ENCODE measurements around the gene XXYLT1. TPM values are rescaled to one million over a fixed set of nuclear protein-coding genes. Genes with fewer than 3 reads are reported as not detected.

The XXYLT1 gene
- total and polyA plus RNA-seq, 12 donors = 6.2 to 14.6 (median 9.3) TPM

DNA sequence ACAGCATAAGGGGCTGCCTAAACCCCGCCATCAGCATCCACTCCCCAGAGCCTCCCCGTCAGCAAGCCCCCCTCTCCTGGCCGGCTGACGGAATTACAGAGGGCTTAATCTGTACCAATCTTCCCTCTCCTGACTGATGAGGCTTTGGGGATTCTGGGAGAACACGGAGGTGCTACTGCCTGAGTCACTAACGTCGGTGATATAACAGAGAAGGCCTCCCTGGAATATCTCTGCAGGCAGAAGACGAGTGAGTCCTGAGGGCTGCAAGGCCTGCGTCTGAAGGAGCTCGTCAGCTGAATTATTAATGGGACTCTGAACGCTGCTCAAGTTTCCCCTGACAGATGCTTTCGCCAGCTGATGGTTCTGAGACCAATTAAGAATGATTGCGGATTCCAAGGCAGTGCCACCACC, 147.7 kb downstream of the XXYLT1 start:
- no peak for DNase-seq
- WGBS, 4 donors = 88 to 94% (median 91%) methylated on average over 10 to 13 of the region's 13 CpGs
- intact Hi-C loops (cut with DNase I) = no loop called here

DNA sequence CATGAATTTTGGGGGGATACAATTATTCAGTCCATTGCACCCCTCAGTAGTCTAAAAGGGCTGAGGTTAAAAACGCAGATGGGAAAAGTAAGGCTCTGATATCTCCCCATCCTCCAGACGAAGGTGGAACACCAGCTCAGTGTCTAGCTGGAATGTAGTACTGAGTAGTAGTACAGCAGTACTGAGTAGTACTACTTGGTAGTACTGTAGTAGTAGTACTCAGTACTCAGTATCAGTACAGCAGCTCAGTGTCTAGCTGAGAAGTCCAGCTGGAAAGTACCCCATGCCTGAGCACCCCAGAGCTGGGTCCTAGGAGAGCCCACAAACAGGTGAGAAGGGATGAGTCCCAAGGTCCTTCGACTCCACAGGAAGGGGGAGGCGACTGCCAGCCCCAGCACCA, 148.7 kb downstream of the XXYLT1 start:
- H3K9me3 ChIP-seq (replicated peaks in 1 of 3) = no peaks in the 10 kb centered on the region
- H3K27ac ChIP-seq = no peak overlapping the region
- H3K36me3 ChIP-seq (replicated peaks in 1 of 2) = no peaks in the 10 kb centered on the region
- H3K4me1 ChIP-seq (replicated peaks in 1 of 2) = peaks cover 0 to 3% of the 10 kb centered on the region in 2 donors
- WGBS, 4 donors = 87 to 93% (median 89%) methylated on average over 3 to 4 of the region's 4 CpGs
- no peak for DNase-seq
- intact Hi-C loops (cut with DNase I) = no loop called here
- H3K27me3 ChIP-seq = no peaks in the 10 kb centered on the region
- no peak overlapping the region for H3K4me3 ChIP-seq
- TF ChIP-seq POLR2A (IDR thresholded peaks at IDR 0.05) = no peak
- TF ChIP-seq, protein P1, sequence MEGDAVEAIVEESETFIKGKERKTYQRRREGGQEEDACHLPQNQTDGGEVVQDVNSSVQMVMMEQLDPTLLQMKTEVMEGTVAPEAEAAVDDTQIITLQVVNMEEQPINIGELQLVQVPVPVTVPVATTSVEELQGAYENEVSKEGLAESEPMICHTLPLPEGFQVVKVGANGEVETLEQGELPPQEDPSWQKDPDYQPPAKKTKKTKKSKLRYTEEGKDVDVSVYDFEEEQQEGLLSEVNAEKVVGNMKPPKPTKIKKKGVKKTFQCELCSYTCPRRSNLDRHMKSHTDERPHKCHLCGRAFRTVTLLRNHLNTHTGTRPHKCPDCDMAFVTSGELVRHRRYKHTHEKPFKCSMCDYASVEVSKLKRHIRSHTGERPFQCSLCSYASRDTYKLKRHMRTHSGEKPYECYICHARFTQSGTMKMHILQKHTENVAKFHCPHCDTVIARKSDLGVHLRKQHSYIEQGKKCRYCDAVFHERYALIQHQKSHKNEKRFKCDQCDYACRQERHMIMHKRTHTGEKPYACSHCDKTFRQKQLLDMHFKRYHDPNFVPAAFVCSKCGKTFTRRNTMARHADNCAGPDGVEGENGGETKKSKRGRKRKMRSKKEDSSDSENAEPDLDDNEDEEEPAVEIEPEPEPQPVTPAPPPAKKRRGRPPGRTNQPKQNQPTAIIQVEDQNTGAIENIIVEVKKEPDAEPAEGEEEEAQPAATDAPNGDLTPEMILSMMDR (IDR thresholded peaks at IDR 0.05) = no peak

More for the DNA sequence above, 147.7 kb downstream of the XXYLT1 start:
- H3K9me3 ChIP-seq (replicated peaks in 1 of 3) = no peaks in the 10 kb centered on the region
- H3K27ac ChIP-seq = no peak overlapping the region
- TF ChIP-seq, protein P1 (IDR thresholded peaks at IDR 0.05) = no peak
- TF ChIP-seq POLR2A (IDR thresholded peaks at IDR 0.05) = no peak
- no peak overlapping the region for H3K4me3 ChIP-seq
- no peaks in the 10 kb centered on the region for H3K27me3 ChIP-seq
- H3K4me1 ChIP-seq (replicated peaks in 1 of 2) = peaks cover 0 to 3% of the 10 kb centered on the region in 2 donors
- H3K36me3 ChIP-seq (replicated peaks in 1 of 2) = no peaks in the 10 kb centered on the region

DNA sequence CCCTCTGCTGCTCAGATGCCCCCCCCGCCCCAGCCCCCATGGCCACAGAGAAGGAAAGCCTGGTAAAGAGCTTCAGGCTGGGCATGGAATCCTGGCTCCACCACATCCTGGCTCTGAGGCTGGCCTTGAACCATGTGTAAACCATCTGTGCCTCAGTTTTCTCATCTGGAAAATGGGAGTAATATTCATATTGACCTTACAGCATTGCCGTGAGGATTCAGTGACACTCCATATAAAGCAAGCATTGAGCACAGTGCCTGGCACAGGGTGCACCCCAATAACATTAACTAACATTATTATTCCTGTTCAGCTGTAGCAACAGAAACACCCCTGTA, 150.7 kb downstream of the XXYLT1 start:
- Histone ChIP-seq H3K9me3 (replicated peaks in 1 of 3) (no peaks in the 10 kb centered on the region), H3K27ac (peak overlapping the region in 3 of 5 donors; percentile 5 to 89 (median 59)), H3K4me1 (replicated peaks in 1 of 2) (peaks cover 0 to 3% of the 10 kb centered on the region in 2 donors), H3K27me3 (no peaks in the 10 kb centered on the region), H3K36me3 (replicated peaks in 1 of 2) (no peaks in the 10 kb centered on the region), H3K4me3 (no peak overlapping the region)
- no peak for DNase-seq
- intact Hi-C loops (cut with DNase I) = no loop called here
- TF ChIP-seq, protein P1 (IDR thresholded peaks at IDR 0.05) = no peak
- no peak for TF ChIP-seq POLR2A (IDR thresholded peaks at IDR 0.05)
- WGBS, 4 donors = 71 to 95% (median 88%) methylated on average over 2 of the region's 2 CpGs

GRCh38 chr3:195119461-195120266, 151.3 kb downstream of the XXYLT1 start:
- Histone ChIP-seq H3K27me3 (no peaks in the 10 kb centered on the region), H3K36me3 (replicated peaks in 1 of 2) (no peaks in the 10 kb centered on the region), H3K4me1 (replicated peaks in 1 of 2) (peaks cover 0 to 3% of the 10 kb centered on the region in 2 donors), H3K27ac (peak overlapping the region in 3 of 5 donors; percentile 5 to 89 (median 59)), H3K4me3 (no peak overlapping the region), H3K9me3 (replicated peaks in 1 of 3) (no peaks in the 10 kb centered on the region)
- WGBS, 4 donors = 41 to 74% (median 62%) methylated on average over 13 to 16 of the region's 16 CpGs
- intact Hi-C loops (cut with DNase I) = loop anchor here in 1 of 2 donors (10.0 kb wide), 1 partner anchor 135 kb away; no protein-coding TSS in a partner anchor
- TF ChIP-seq, protein P1 (IDR thresholded peaks at IDR 0.05) = no peak
- no peak for TF ChIP-seq POLR2A (IDR thresholded peaks at IDR 0.05)
- peak in 2 of 7 donors; percentile 33 to 36 for DNase-seq

Data from adrenal gland (tissue), 12 donors.